Measurements from ENCODE around the gene TTLL6.

TTLL6 gene

DNA sequence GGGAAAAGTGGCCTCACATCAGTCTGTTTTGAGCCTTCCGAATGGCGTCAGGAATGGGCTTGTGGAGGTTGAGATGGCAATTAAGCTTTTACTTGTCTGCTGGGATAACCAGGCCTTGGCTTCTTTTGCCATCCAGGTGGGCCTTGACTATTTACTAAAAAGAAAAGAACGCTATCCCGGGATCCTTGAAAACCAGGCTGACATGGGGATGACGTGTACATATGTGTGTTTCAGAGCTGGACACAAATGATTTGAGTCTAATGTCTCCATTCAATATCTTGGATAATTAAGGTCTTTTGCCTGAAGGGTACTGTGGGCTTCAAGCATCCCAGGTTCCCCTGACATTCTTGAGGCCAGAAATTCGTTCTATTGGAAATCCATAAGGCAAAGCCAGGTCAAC lies 55.9 kb downstream of the TTLL6 start:
- no peaks in the 10 kb centered on the region for H3K9me3 Mint-ChIP-seq
- no peak overlapping the region for H3K4me3 Mint-ChIP-seq
- H3K27me3 Mint-ChIP-seq = peaks cover 74% of the 10 kb centered on the region
- H3K27ac Mint-ChIP-seq = no peak overlapping the region
- peaks cover 12% of the 10 kb centered on the region for H3K4me1 Mint-ChIP-seq (ENCODE audit: low read depth)
- intact Hi-C loops (cut with micrococcal nuclease) = no loop called here
- H3K36me3 Mint-ChIP-seq (ENCODE audit: low read depth) = no peaks in the 10 kb centered on the region

GRCh38 chr17:48760411-48760810 lies 56.6 kb downstream of the TTLL6 start:
- Mint-ChIP-seq H3K4me3 (no peak overlapping the region), H3K27me3 (peaks cover 75% of the 10 kb centered on the region), H3K27ac (no peak overlapping the region), H3K36me3 (ENCODE audit: low read depth) (no peaks in the 10 kb centered on the region), H3K4me1 (ENCODE audit: low read depth) (peaks cover 17% of the 10 kb centered on the region), H3K9me3 (no peaks in the 10 kb centered on the region)
- intact Hi-C loops (cut with micrococcal nuclease) = no loop called here

GRCh38 chr17:48759288-48759687 lies 57.7 kb downstream of the TTLL6 start:
- H3K27me3 Mint-ChIP-seq = peaks cover 82% of the 10 kb centered on the region
- H3K27ac Mint-ChIP-seq = no peak overlapping the region
- peaks cover 27% of the 10 kb centered on the region for H3K4me1 Mint-ChIP-seq (ENCODE audit: low read depth)
- intact Hi-C loops (cut with micrococcal nuclease) = no loop called here
- no peaks in the 10 kb centered on the region for H3K9me3 Mint-ChIP-seq
- H3K36me3 Mint-ChIP-seq (ENCODE audit: low read depth) = no peaks in the 10 kb centered on the region
- no peak overlapping the region for H3K4me3 Mint-ChIP-seq

DNA sequence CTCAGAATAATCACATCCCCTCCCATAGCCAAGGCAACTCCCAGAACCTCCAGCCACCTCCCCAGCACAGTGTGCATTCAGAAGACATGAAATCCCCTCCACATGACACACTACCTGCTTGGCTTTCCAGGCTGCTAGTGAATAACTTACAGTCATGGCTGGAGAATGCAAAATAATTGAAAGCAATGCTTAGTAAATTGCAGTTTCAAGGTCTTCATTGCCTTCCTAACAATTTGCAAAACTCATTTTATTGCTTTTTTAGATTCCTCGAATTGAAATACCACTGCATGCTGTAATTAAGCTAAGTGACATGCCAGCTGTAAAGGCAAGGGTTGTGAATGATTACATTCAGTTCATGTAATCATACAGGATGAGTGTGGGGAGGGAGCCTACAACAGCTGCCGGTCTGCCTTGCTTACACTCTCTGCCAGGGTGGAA lies 59.5 kb downstream of the TTLL6 start:
- intact Hi-C loops (cut with micrococcal nuclease) = no loop called here

DNA sequence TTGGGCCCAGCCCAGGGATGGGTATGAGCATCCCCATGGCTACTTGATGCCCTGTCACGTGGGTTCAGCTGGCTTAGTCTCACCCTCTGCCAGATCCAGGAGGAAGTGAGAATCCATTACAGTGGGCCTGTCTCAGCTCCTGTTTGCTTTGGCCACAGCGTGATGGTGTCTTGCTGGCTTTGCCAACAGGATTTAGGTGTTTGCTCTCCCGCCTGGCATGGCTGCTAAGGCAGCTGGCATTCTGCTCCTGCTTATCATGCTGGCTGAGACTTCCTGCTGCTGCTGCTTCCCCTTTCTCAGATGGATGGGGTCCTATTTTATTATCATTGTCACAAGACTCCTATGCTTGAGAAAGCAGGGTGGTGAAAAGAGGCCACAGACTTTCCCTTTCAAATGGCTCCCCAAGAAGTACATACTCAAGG lies 60.2 kb downstream of the TTLL6 start:
- Mint-ChIP-seq H3K27ac (no peak overlapping the region), H3K27me3 (peaks cover 86% of the 10 kb centered on the region), H3K36me3 (ENCODE audit: low read depth) (no peaks in the 10 kb centered on the region), H3K9me3 (no peaks in the 10 kb centered on the region), H3K4me1 (ENCODE audit: low read depth) (peaks cover 40% of the 10 kb centered on the region), H3K4me3 (no peak overlapping the region)
- intact Hi-C loops (cut with micrococcal nuclease) = no loop called here

More for the DNA sequence above, 59.5 kb downstream of the TTLL6 start:
- H3K9me3 Mint-ChIP-seq = no peaks in the 10 kb centered on the region
- H3K27me3 Mint-ChIP-seq = peaks cover 86% of the 10 kb centered on the region
- H3K27ac Mint-ChIP-seq = no peak overlapping the region
- H3K36me3 Mint-ChIP-seq (ENCODE audit: low read depth) = no peaks in the 10 kb centered on the region
- H3K4me1 Mint-ChIP-seq (ENCODE audit: low read depth) = peaks cover 40% of the 10 kb centered on the region
- no peak overlapping the region for H3K4me3 Mint-ChIP-seq

GRCh38 chr17:48755356-48755755 lies 61.7 kb downstream of the TTLL6 start:
- Mint-ChIP-seq H3K9me3 (no peaks in the 10 kb centered on the region), H3K27me3 (peaks cover 86% of the 10 kb centered on the region), H3K27ac (no peak overlapping the region), H3K4me1 (ENCODE audit: low read depth) (peaks cover 40% of the 10 kb centered on the region), H3K36me3 (ENCODE audit: low read depth) (no peaks in the 10 kb centered on the region), H3K4me3 (peak overlapping the region; percentile 17)
- intact Hi-C loops (cut with micrococcal nuclease) = no loop called here

DNA sequence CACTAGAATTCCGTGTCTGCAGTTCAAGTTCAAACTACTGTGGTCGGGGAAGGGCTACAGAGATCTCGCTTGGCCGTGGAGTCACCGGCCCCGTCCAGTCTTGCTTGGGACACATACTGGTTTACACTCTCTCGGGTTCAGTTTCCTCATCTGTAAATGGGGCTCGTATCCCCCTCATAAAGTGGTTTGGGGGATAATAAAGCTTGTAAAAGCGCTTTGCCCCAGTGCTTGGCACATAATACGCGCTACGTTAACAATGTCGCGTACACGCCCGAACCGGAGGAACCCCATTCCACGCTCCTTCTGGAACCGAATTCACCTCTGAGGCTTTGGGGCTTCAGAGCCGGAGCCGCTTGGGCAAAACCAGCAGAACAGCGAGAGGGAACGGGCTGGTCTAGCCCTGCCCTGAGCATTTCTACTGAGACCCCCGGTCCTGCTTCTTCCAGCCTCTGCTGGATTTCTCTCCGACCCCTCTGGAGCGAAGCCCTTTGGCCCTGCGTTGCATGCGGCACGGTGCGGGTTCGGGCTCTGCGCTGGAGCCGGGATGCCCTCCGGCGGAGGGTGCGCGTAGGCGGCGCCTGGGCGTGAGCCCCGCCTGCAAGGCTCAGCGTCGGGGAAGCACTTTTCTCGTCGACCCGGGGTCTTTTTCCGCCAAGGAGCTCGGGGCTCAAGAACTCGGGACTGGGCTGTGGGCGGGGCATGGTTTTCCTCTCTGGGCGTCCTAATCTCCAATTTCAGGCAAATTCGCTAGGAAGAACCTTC lies 62.3 kb downstream of the TTLL6 start:
- Mint-ChIP-seq H3K4me3 (no peak overlapping the region), H3K9me3 (no peaks in the 10 kb centered on the region), H3K27me3 (peaks cover 89% of the 10 kb centered on the region), H3K36me3 (ENCODE audit: low read depth) (no peaks in the 10 kb centered on the region), H3K4me1 (ENCODE audit: low read depth) (peaks cover 40% of the 10 kb centered on the region), H3K27ac (no peak overlapping the region)
- intact Hi-C loops (cut with micrococcal nuclease) = no loop called here

GRCh38 chr17:48753794-48754499 lies 63.1 kb downstream of the TTLL6 start:
- H3K4me3 Mint-ChIP-seq = no peak overlapping the region
- H3K27ac Mint-ChIP-seq = no peak overlapping the region
- no peaks in the 10 kb centered on the region for H3K9me3 Mint-ChIP-seq
- no peaks in the 10 kb centered on the region for H3K36me3 Mint-ChIP-seq (ENCODE audit: low read depth)
- peaks cover 89% of the 10 kb centered on the region for H3K27me3 Mint-ChIP-seq
- intact Hi-C loops (cut with micrococcal nuclease) = no loop called here
- peaks cover 40% of the 10 kb centered on the region for H3K4me1 Mint-ChIP-seq (ENCODE audit: low read depth)

DNA sequence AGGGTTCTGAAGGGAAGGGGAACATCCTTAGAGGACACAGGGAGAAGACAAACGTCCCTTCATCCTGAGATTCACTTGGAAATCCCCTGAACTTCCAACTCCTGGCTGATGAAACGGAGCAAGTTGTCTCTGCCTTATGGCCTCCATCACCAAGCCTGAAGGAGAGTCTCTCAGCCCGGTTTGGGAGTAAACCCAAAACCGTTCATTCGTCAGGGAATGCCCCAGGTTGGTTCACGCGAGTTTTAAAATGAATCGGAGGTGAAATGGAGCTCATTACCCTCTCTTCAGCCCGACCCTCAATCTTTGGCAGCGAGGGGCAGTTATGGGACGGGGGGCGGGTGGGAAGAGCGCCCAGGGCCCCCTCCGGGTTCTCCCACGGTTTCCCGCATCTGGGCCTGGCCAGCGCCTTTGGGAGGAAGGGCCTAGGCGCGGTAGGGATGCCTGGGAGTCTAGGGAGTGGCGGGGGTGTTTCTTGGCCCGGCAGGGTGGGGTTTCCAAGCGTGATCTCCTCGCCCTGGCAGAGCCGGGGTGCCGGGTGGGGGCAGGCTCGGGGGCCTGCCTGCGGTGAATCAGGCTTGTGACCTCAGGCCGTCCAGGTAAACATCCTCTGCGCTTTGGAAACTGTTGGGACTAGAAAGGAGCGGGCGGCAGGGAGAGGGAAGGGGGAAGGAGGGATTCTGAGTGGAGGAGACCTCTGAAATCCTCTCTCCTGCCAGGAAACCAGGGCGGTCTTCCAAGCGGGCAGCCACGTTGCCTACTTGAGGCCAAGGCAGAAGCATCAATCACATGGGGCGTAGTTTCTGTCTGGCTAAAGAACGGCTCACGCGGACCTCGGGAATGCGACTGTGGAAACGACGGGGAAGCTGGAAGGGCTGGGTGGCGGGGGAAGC lies 64.4 kb downstream of the TTLL6 start:
- no peak overlapping the region for H3K4me3 Mint-ChIP-seq
- H3K27me3 Mint-ChIP-seq = peaks cover 86% of the 10 kb centered on the region
- H3K36me3 Mint-ChIP-seq (ENCODE audit: low read depth) = no peaks in the 10 kb centered on the region
- H3K4me1 Mint-ChIP-seq (ENCODE audit: low read depth) = peaks cover 41% of the 10 kb centered on the region
- intact Hi-C loops (cut with micrococcal nuclease) = no loop called here
- H3K9me3 Mint-ChIP-seq = no peaks in the 10 kb centered on the region
- no peak overlapping the region for H3K27ac Mint-ChIP-seq

DNA sequence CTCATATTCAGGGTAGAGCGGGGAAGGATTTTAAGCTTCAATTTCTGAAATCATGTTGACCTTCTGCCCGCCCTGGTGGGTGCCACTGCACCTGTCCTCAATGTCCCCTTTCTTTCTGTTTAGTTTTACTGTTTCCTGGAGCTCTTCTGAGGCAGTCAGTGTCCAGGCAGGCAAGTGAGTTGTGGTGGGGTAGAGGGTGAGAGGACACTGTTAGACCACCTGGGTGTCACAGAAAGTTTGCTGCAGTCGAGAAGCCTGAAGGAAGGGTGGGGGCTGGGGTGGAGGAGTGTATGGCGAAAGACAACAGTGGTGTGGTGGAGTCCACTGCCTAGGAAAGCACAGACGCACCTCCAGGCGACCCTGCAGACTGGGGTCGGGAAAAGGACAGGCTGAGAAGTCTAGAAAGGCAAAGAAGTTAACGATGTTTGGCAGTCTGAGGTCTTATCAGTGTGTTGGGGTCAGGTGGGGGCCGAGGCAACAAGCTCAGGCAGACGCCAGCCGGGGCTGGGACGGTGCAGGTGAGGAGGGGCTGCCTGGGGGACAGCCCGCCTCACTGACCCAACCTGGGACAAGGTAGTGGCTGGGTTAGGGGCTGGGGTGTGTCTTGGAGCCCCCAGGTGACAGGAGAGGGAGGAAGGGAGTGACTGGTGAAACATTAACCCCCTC lies 65.2 kb downstream of the TTLL6 start:
- peaks cover 43% of the 10 kb centered on the region for H3K4me1 Mint-ChIP-seq (ENCODE audit: low read depth)
- H3K27ac Mint-ChIP-seq = no peak overlapping the region
- H3K27me3 Mint-ChIP-seq = peaks cover 88% of the 10 kb centered on the region
- no peaks in the 10 kb centered on the region for H3K36me3 Mint-ChIP-seq (ENCODE audit: low read depth)
- no peak overlapping the region for H3K4me3 Mint-ChIP-seq
- H3K9me3 Mint-ChIP-seq = no peaks in the 10 kb centered on the region
- intact Hi-C loops (cut with micrococcal nuclease) = no loop called here

DNA sequence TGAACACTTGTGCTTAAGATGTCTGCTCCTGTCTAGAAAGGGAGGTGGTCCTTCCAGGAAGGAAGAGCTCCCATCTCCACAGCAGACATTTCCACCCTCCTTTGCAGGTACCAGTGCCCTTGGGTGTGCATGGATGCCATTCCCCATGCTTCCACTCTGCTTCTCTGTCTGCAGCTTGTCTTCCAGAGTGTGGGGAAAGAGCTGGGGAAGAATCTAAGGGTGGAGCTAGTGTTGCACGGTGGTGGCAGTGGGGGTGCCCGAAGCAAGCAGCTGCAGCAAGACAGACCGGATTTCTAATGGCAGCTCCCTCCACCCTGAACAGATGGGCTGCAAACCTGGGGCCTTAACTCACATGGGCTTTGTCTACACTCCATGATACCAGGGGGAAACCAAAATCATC lies 65.9 kb downstream of the TTLL6 start:
- Mint-ChIP-seq H3K4me1 (ENCODE audit: low read depth) (peaks cover 44% of the 10 kb centered on the region), H3K9me3 (no peaks in the 10 kb centered on the region), H3K36me3 (ENCODE audit: low read depth) (no peaks in the 10 kb centered on the region), H3K27me3 (peaks cover 89% of the 10 kb centered on the region), H3K27ac (no peak overlapping the region), H3K4me3 (no peak overlapping the region)
- intact Hi-C loops (cut with micrococcal nuclease) = no loop called here

DNA sequence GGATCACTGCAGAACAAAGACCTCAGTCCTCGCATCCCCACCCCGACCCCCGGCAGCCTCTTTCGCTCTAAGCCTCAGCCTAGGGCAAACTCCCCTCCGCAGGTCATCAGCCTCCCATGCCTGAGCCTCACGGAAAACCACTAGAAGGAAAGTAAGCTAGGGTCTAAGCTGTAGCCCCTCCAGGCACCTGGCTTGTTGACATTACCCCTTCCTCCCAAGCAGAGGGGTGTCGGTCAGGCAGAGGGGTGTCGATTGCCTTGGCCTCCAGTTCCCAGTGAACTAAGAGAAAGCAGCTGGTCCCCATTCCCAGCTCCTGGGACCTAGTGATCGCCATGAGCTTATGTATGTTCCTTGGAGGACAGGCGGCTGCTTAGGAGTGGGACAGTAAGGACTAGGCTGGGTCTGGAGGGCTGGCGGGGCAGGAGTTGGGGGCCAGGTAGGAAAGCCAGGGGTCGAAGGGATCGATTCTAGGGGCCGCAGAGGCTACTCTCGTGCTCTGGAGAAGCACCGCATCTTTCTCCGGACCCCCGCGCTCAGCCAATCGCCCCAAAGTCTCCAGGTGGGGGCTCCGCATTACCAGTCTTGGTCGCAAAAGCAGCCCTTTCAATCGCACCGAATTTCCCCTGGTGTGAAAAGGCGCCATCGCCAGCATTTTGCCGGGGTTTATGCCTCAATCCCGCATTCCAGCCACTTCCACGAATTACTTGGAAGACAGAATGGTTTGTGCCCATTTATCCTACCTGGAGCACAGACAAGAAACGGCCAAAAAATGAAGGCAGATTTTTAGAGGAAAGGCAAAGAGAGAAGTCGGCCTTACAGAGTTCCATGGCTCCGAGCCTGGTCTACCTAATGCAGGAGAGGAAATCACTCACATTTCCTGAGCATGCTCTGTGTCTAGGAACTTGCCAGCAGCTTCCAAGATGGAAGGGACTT lies 67.1 kb downstream of the TTLL6 start:
- H3K4me3 Mint-ChIP-seq = no peak overlapping the region
- peaks cover 92% of the 10 kb centered on the region for H3K27me3 Mint-ChIP-seq
- peaks cover 43% of the 10 kb centered on the region for H3K4me1 Mint-ChIP-seq (ENCODE audit: low read depth)
- H3K9me3 Mint-ChIP-seq = no peaks in the 10 kb centered on the region
- intact Hi-C loops (cut with micrococcal nuclease) = no loop called here
- H3K36me3 Mint-ChIP-seq (ENCODE audit: low read depth) = no peaks in the 10 kb centered on the region
- H3K27ac Mint-ChIP-seq = no peak overlapping the region

All from dendritic cell treated with granulocyte-macrophage colony-stimulating factor and Interleukin-4, amounts not matched to agents 40 ng/mL and 50 ng/mL, for 4 days (primary cell).